Measurements from ENCODE around the gene NLGN2.

DNA sequence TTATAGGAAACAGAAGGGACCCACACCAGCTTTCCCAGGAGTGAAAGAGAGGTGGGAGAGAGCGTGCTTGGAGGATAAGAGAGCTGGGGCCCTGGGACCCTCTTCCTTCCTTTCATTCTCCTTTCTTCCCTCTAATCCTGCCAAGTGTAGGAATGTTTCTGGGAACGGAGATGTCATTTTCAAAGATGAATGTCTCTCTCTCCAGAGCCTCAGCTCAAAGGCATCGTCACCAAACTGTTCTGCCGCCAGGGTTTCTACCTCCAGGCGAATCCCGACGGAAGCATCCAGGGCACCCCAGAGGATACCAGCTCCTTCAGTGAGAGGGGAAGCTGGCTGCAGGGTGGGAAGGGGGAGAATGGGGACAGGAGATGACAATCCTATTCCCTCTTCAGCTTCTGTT is 33.6 kb downstream of the NLGN2 start:
- TF ChIP-seq, protein P1, sequence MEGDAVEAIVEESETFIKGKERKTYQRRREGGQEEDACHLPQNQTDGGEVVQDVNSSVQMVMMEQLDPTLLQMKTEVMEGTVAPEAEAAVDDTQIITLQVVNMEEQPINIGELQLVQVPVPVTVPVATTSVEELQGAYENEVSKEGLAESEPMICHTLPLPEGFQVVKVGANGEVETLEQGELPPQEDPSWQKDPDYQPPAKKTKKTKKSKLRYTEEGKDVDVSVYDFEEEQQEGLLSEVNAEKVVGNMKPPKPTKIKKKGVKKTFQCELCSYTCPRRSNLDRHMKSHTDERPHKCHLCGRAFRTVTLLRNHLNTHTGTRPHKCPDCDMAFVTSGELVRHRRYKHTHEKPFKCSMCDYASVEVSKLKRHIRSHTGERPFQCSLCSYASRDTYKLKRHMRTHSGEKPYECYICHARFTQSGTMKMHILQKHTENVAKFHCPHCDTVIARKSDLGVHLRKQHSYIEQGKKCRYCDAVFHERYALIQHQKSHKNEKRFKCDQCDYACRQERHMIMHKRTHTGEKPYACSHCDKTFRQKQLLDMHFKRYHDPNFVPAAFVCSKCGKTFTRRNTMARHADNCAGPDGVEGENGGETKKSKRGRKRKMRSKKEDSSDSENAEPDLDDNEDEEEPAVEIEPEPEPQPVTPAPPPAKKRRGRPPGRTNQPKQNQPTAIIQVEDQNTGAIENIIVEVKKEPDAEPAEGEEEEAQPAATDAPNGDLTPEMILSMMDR (IDR thresholded peaks at IDR 0.05), result no peak
- no peak for TF ChIP-seq POLR2A (IDR thresholded peaks at IDR 0.05)
